ENCODE measurements around the gene ZNF217. TPM values are rescaled to one million over a fixed set of nuclear protein-coding genes. Genes with fewer than 3 reads are reported as not detected.

Gene ZNF217
- total and polyA plus RNA-seq, 2 of the 8 experiments (the other 6 are each of a cell fraction or from before 2014, with no cell fraction given): 15.3 to 87.9 TPM

- Histone ChIP-seq H3K9ac (replicated peaks in 1 of 4; ENCODE audit: extremely low read depth in 1 of 4, low read depth in 3 of 4, low read length in 3 of 4) (no peak overlapping the region), H3K27ac (ENCODE audit: low read depth, low read length) (no peak overlapping the region), H4K5ac (ENCODE audit: insufficient read length, low read depth, low read length) (no peak overlapping the region), H3K56ac (replicated peaks; ENCODE audit: insufficient read length, low read depth, low read length) (no peak overlapping the region), H3K23ac (ENCODE audit: insufficient read length) (no peak overlapping the region), H3K14ac (ENCODE audit: insufficient read length) (no peak overlapping the region), H4K8ac (ENCODE audit: extremely low read depth, insufficient read depth, low read length) (no peak overlapping the region), H4K20me1 (replicated peaks in 1 of 2; ENCODE audit: control insufficient read depth in 1 of 2, insufficient read depth in 2 of 2, low read length in 2 of 2) (no peaks in the 10 kb centered on the region), H3K36me3 (ENCODE audit: control insufficient read depth in 2 of 4, insufficient read depth in 4 of 4, low read length in 3 of 4) (no peaks in the 10 kb centered on the region), H4K91ac (replicated peaks; ENCODE audit: insufficient read length, low read length) (peak overlapping the region; percentile 57), H3K4ac (replicated peaks; ENCODE audit: insufficient read length, low read depth, low read length) (no peak overlapping the region), H3K27me3 (replicated peaks in 1 of 4; ENCODE audit: control insufficient read depth in 3 of 4, extremely low read depth in 1 of 4, insufficient read depth in 3 of 4, low read length in 3 of 4) (no peaks in the 10 kb centered on the region), H3K23me2 (ENCODE audit: low read depth, low read length) (no peaks in the 10 kb centered on the region), H2AK5ac (ENCODE audit: low read depth, low read length) (no peak overlapping the region; the same call in 1 of the 2 replicates), H3K9me3 (ENCODE audit: insufficient read depth in 2 of 2, low read depth in 1 of 2, low read length in 1 of 2) (no peaks in the 10 kb centered on the region), H3K4me1 (replicated peaks in 1 of 4; ENCODE audit: control insufficient read depth in 3 of 4, insufficient read depth in 4 of 4, low read length in 3 of 4) (peaks cover 3 to 19% (median 10%) of the 10 kb centered on the region in 4 experiments), H2AFZ (ENCODE audit: low read length) (0 out of 2 replicates have a peak overlapping the region, but pooled peaks have one; percentile 3), H2BK15ac (ENCODE audit: low read length) (peak overlapping the region; percentile 3; the same call in 1 of the 2 replicates), H3K79me2 (ENCODE audit: control insufficient read depth in 1 of 2, insufficient read depth in 2 of 2, low read length in 2 of 2) (no peaks in the 10 kb centered on the region), H2BK5ac (ENCODE audit: low read depth, low read length) (no peak overlapping the region; the same call in 1 of the 2 replicates), H2BK120ac (replicated peaks; ENCODE audit: low read depth, low read length) (no peak overlapping the region), H2BK20ac (ENCODE audit: low read length) (0 out of 2 replicates have a peak overlapping the region, but pooled peaks have one; percentile 77), H3K4me3 (ENCODE audit: extremely low read depth in 1 of 4, insufficient read depth in 2 of 4, low read depth in 3 of 4, low read length in 4 of 4) (no peak overlapping the region), H3K18ac (ENCODE audit: extremely low read depth, low read length) (0 out of 2 replicates have a peak overlapping the region, but pooled peaks have one; percentile 63), H3K79me1 (ENCODE audit: low read depth, low read length) (no peaks in the 10 kb centered on the region), H2BK12ac (ENCODE audit: low read depth, low read length) (peak overlapping the region; percentile 4; the same call in 1 of the 2 replicates), H3K4me2 (ENCODE audit: insufficient read depth in 1 of 2, low read depth in 2 of 2, low read length in 2 of 2) (no peak overlapping the region)
- 70% methylated on average over 4 of the region's 4 CpGs; no CpG with 5 or more reads in 1 of the 2 experiments for WGBS, 2 experiments (ENCODE audit: extremely low coverage in 1 of 2, insufficient coverage in 1 of 2, insufficient read length in 1 of 2, insufficient replicate concordance in 2 of 2, low coverage in 1 of 2, low lambda C conversion rate in 2 of 2, missing lambda C conversion rate in 1 of 2)
- DNase-seq (ENCODE audit: low read depth in 1 of 2, low spot score in 2 of 2): peak in 1 of 2 experiments; percentile 46
- ChIA-PET POLR2A (ENCODE audit: partially characterized antibody) (interaction anchor here (1.3 kb wide), 1 partner anchor 139 kb away, joined by 3 read pairs; no protein-coding TSS in a partner anchor), CTCF (ENCODE audit: partially characterized antibody) (interaction anchor here (1.1 to 1.5 kb wide), 2 partner anchors 23 to 316 kb away, joined by 3 to 4 read pairs; no protein-coding TSS in a partner anchor)
- no peak for FAIRE-seq
- TF ChIP-seq RFX5 (IDR thresholded peaks at IDR 0.05; ENCODE audit: borderline replicate concordance, low read depth, low read length) (no peak), EZH2 (IDR thresholded peaks at IDR 0.05; ENCODE audit: low read depth, low read length, severe bottlenecking) (no peak), NRF1 (IDR thresholded peaks at IDR 0.05; ENCODE audit: low read depth, low read length) (no peak), TEAD4 (IDR thresholded peaks at IDR 0.05; ENCODE audit: low read depth, low read length) (no peak), ZNF274 (IDR thresholded peaks at IDR 0.05; ENCODE audit: borderline replicate concordance, extremely low read depth, low read length) (no peak), HDAC6 (IDR thresholded peaks at IDR 0.05; ENCODE audit: low read depth, low read length) (no peak), BRCA1 (IDR thresholded peaks at IDR 0.05; ENCODE audit: low read depth, low read length) (no peak), SUZ12 (IDR thresholded peaks at IDR 0.05; ENCODE audit: low read length) (no peak), POLR2A (IDR thresholded peaks at IDR 0.05; ENCODE audit: control extremely low read depth in 1 of 2, low read depth in 2 of 2, low read length in 2 of 2) (no peak), POU5F1 (IDR thresholded peaks at IDR 0.05; ENCODE audit: low read depth, low read length) (no peak), TAF1 (IDR thresholded peaks at IDR 0.05; ENCODE audit: low read depth, low read length) (no peak), TAF7 (optimal IDR thresholded peaks at IDR 0.05; ENCODE audit: borderline replicate concordance, low read depth, low read length) (no peak)
These were observed 5.7 kb upstream of the ZNF217 start for GRCh38 chr20:53599378-53599777.

Data from H1 (cell line).